Inflammatory macrophage treated with lipopolysaccharide for 1 hour (primary cell): ENCODE results near the gene SSTR5.
"Not testable (repeated sequence)": the region's sequence is repeated elsewhere in the genome, so short reads cannot be mapped to it uniquely, and the experiment has no call there.

Source experiments
- DNase-seq, 2 donors: peaks; one replicate each; pipeline ENCODE4 v3.0.0-alpha.2; 2020 to 2022

SSTR5 gene

DNA sequence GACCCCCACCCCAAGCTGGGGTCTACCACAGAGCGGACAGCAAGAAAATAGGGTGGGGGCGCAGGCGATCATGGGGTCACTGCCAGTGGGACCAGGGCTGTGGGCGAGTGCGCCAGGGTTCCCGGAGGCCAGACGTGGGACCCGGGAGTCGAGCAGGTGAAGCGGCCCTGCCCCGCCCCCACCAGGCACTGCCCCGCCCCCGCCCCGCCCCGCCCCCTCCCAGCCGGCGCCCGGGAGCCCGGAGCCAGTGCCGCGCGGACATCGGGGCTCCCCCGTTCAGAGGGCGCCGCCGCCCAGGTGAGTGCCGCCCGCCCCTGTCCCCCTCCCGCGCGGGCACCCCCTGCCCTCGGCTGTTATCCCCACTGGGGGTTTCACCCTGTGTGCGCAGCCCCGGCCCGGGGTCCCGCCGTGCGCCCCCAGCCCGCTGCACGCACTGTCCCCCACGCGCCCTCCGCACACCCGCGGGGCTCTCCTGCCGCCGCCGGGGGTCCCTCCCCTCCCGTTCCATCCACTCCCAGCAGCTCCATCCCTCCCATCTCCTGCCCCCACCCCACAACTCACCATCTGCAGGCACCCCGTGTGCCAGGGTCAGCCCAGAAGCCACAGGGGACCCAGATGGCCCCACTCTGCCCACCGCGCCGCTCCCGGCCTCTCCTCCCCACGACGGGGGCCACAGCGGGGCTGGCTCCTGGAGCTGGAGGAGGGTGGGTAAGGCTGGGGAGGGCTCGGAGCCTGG, at the start of gene SSTR5:
Gene SSTR5, plus strand, starts transcription at position 222 of the 736 bp plus-strand sequence. CDS start 6,122 bp downstream, outside the sequence.
- DNase-seq, result no peak

DNA sequence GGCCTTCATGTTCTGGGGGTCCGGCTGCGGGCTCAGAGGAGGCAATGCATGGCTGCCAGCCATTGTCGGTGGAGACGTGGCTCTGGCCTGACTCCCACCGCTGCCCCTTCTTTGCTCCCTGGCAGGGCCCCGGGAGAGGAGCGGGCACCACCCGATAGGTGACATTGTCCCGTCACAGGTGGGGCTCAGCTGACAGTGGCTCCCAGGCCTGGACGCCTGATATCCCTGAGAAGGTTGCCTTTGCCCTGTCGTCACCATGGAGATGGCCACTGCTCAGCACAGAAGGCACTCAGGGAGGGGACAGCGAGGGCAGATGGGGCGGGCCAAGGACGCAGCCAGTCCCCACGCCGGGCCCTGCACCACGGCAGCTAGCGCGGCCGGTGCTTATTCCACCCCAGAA, 48.4 kb upstream of the SSTR5 start:
- DNase-seq, result no peak

GRCh38 chr16:1025183-1025809, 47.3 kb upstream of the SSTR5 start:
- DNase-seq, result not testable (repeated sequence)

- no peak for DNase-seq
Observed at GRCh38 chr16:1026057-1026783, 46.3 kb upstream of the SSTR5 start.

DNA sequence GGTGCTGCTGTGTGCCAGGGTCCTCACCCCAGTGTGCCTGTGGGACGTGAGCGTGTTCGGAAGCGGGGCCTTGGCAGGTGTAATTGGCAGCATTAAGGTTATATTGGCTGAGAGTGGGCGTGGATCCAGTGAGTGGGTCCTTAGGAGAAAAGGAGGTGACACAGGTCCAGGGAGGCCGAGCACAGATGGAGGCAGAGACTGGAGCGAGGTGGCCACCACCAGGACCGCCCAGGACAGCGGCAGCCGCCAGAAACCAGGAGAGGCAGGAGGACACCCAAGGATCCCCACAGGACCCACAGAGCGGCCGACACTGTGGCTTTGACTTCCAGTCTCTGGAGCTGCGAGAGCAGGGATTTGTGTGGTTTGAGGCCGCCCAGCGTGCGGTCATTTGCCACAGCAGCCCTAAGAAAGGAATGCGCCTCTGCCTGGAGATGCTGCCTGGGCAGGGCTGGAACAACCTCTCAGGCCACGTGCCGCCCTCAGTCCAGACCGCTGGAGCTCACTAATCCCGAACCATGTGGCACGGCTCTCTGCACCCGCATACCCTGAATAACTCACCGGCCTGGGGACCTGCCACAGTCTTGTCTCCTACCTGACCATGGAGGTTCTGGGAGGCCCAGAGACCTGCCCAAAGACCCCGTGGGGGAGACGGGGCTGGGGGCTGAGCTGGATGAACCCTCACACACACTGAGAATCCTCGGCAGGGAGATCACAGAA, 45.6 kb upstream of the SSTR5 start:
- no peak for DNase-seq

DNA sequence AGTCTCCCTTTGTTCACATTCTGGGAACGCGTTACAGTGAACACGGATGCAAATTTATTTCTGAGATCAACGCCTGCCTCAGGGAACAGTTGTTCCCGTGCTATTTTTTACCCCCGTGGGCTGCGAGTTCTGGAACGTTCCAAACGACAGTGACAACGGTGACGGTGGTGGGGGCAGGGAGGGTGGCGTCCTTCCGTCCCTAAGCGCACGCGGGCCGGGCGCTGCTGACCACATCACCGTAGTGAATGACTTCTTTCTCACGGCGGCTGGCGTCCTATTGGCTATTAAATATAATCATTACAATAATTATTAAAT, 45.1 kb upstream of the SSTR5 start:
- no peak for DNase-seq

DNA sequence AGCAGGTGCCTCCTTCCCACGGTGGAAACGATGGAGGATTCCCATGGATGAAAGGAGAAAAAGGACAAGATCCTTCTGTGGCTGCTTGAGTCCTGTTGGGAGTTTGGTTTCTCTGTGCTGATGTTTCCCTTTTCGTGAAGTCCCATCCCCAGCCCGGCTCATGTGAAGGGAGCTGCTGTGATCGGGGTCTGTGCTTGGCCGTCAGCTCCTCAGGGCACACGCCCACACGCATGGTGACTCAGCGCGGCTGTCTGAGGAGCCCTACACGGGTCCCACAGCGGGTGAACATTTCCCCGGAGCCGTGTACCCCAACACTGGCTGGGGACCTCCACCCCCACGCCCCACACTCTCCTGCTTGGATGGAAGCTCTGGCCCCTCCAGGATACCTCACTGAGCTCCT, 44.5 kb upstream of the SSTR5 start:
- DNase-seq, result no peak

- DNase-seq, result no peak
Observed at GRCh38 chr16:1028524-1029258, 43.9 kb upstream of the SSTR5 start.

DNA sequence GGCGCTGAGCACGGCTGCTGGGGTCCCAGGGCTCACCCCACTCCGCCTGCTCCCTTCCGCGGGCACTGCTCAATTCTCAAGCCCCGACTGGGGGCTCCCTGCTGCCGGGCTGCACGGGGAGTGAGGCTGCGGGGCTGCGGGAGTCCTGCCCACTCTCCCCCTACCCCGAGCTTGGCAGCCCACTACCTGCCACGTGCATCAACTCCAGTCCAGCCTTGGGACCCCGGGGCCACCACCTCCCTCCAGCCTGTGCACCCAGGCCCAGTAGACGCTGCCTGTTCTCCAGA, 43.3 kb upstream of the SSTR5 start:
- DNase-seq, result no peak

GRCh38 chr16:1030473-1030901, 42.1 kb upstream of the SSTR5 start:
- no peak for DNase-seq

- DNase-seq, result no peak
Observed at GRCh38 chr16:1031666-1032065, 40.9 kb upstream of the SSTR5 start.

- DNase-seq, result no peak
Observed at GRCh38 chr16:1032607-1033006, 39.9 kb upstream of the SSTR5 start.

DNA sequence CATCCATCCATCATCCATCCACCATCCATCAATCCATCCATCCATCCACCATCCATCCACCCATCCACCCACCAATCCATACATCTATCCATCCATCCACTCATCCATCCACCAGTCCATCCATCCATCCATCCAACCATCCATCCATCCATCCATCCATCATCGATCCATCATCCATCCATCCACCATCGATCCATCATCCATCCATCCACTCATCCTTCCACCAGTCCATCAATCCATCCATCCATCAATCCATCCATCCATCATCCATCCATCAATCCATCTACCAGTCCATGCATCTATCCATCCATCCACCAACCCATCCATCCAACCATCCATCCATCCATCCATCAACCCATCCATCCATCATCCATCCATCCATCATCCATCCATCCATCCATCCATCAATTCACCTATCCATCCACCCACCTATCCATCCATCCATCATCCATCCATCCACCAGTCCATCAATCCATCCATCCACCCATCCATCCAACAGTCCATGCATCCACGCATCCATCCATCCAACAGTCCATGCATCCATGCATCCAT, 39.3 kb upstream of the SSTR5 start:
- DNase-seq, result no peak

DNA sequence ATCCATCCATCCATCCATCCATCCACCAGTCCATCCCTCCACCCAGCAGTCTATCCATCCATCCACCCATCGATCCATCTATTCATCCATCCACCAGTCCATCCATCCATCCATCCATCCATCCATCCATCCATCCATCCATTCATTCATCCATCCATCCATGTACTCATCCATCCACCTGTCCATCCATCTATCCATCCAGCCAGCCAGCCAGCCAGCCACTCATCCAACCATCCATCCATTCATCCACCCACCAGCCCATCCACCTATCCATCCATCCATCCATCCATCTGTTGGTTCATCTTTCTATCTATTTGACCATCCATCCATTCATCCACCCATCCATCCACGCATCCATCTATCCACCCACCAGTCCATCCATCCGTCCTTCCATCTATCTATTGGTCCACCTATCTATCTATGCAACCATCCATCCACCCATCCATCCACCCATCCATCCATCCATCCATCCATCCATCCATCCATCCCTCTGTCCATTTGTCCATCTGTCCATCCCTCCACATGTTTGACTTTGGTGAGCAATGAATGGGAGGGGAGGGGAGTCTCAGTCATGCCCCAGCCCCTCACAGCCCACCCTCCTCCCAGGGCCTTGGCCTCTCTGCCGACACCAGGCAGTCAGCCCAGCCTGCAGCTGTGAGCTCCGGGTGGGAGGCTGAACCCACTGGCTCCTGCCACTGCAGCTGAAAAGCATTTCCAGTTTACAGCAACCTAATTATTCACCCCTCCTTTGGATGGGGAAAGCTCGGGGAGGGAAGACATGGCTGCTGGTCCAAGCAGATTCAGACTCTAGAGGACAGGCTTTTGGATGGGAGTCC, 38.1 kb upstream of the SSTR5 start:
- no peak for DNase-seq

DNA sequence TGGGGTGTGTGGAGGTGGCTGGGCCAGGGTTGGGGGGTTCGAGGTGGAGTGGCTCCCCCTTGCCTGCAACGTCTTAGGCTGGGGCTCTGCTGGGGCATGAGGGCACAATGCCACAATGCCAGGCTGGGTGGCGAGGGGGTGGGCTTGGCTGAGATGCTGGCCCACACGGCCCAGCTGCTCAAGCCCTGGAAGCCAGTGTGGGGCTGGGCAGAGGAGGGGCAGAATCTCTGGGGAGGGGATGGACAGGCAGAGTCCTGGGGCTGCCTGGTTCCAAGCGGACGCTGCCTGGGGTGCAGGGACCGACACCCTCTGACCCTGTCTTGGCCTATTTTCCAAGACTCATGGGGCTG, 37.5 kb upstream of the SSTR5 start:
- DNase-seq, result no peak

DNA sequence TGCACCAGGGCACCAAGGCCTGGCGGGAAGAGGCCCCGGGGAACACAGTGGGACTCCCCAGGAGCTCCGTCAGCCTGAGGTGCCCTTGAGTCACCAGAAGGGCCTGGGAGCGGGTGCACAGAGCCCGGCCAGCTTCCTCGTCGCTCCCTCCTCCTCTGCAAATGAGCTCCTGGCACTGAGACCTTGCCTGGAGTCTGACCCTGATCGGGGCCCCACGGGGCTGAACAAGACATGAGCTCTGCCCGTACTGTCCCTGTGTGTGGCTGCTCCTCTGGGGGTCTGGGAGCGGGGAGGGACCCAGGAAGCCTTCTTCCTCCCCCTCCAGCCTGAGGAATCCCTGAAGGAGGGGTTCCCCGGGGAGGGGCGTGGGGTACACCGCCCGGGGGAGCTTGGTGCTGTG, 36.4 kb upstream of the SSTR5 start:
- DNase-seq, result no peak

DNA sequence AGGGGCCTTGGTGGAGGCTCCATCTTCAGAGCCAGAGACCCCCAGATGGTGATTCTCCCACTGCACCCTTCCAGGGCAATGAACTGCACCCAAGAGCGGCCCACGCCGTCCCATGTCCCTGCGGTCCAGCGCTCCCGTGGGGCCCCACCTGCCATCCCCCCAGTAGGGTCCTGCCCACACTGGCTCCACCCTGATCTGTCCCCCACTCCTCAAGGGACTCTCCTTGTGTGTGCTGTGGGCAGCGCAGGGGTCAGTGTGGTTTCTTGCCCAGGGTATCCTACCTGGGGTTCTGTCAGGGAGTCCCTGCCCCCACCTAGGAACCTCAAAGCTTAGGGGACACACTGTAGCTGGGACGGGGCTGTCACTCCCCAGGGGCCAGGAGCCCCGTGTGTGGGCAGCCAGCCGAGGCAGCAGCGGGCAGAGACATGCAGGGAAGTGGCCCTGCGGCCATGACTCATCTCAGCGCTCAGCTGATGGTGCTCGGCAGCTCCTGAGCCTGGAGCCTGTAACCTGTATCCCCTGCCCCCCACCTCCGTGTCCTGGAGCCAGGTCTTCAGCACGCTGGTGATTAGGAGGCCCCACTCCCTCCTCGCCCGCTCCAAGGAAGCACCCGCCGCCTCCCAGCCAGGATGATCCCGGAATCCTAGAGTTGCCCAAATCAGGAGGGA, 35.7 kb upstream of the SSTR5 start:
- DNase-seq, result no peak

- no peak for DNase-seq
Observed at GRCh38 chr16:1037394-1038257, 34.9 kb upstream of the SSTR5 start.

GRCh38 chr16:1038932-1039331, 33.6 kb upstream of the SSTR5 start:
- no peak for DNase-seq

DNA sequence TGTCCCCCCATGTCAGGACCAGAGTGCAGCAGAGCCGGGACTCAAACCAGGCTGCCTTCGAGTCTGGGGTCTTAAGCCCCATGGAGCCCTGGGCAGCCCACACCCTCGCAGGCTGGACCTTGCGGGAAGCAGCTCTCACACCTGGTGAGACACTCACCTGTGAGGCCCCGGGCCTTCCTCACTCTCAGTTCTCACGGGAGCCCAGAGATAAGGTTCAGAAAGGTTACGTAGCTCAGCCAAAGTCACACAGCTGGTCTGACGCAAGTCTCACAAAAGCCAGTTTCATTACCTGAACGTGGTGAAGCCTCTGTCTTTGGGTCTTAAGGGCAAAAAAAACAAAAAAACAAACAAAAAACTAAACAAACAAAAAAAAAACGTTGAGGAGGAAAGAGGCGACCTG, 32.8 kb upstream of the SSTR5 start:
- no peak for DNase-seq
